ENCODE data around the gene TTC33.
A peak's percentile ranks its signal among the peaks of the same experiment; 100 is the strongest.
"Not testable (repeated sequence)": the region's sequence is repeated elsewhere in the genome, so short reads cannot be mapped to it uniquely, and the experiment has no call there.

TTC33 gene

DNA sequence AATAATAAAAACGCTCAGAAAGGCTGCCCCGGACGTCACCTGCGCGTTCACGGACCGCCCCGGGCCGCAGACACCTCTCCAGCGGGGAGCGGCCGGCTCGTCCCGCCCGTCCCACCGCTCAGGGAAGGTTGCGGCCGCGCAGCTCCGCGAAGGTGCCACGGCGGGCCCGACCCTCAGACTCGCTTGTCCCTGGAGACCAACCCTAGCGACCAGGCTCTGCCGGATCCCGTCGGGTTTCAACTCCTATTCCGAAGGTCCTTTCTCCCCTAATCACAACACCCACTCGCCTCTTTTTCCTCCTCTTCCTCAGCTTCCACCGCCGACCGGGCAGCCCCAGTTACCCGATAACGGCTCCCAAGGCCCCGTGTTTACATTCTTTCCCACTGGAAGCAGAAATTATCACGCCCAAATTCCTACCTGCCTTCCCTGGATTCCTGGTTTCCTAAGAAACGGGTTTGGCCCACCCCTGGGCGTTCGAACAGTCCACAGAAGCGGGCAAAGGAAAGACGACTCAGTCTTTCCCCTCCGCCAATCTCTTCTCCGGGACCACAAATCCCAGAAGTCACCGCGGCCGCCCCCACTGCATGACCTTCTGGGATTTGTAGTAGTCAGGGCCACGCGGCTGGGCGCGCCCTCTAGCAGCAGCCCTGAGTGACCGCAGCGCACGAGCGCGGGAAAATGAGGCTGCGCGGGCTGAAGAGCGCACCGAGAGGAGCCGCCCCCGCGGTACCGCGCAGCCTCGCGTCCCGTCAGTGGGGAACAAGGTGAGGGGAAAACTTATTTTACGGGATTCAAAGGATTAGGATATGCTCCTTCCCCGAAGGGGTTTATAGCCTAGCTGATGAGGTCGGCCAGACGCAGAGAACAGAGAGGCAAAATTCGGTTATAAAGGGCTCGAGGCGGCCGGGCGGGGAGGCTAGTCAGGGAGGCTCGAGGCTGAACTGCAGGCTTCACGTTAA is at the start of gene TTC33:
Gene TTC33, minus strand, starts transcription at position 555 of the 959 bp plus-strand sequence. CDS start 8,943 bp downstream, outside the sequence.
- H3K36me3 ChIP-seq (ENCODE audit: control insufficient read depth, insufficient read depth, low read length), result no peaks in the 10 kb centered on the region
- H3K4me3 ChIP-seq (ENCODE audit: low read depth, low read length), result peak within 1 kb of the TSS; percentile 94
- H3K9ac ChIP-seq (ENCODE audit: low read depth, low read length), result peak within 1 kb of the TSS; percentile 84
- H3K9me3 ChIP-seq (ENCODE audit: control insufficient read depth, insufficient read depth, low read length), result no peaks in the 10 kb centered on the region
- H3K4me1 ChIP-seq (ENCODE audit: control insufficient read depth, insufficient read depth, low read length), result no peaks in the 10 kb centered on the region
- peaks cover 3% of the 10 kb centered on the region for H3K27me3 ChIP-seq (ENCODE audit: control insufficient read depth, insufficient read depth, low read length)

DNA sequence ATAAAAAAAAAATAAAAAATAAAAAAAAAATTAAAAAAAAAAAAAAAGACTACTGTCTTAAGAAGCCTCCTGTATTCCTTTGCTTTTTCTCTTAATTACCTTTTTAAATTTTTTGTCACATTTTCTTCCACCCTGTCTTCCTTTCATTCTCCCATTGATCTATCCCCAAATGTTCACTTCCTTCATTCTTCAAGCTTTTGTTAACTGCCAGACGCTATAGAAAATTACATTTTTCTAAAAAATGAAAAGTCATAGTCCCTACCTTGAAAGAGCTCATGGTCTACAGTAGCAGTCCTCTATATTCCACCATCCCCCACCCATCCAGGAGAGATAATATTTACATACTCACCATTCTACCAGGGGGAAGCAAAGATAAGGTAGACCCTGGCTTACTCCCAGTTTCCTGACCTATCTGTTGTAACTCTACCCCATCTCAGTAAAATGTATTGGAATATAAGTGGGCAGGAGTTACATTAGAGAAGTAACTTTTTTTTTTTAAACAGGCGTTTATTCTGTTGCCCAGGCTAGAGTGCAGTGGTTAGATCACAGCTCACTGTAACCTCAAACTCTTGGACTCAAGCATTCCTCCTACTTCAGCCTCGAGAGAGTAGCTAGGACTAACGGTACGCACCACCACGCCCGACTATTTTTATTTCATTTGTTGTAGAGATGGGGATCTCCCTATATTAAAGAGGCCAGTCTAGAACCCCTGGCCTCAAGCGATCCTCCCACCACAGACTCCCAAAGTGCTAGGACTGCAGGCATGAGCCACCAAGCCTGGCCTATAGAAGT is 46.2 kb upstream of the TTC33 start:
- Histone ChIP-seq H3K27me3 (ENCODE audit: control insufficient read depth, insufficient read depth, low read length) (peaks cover 4% of the 10 kb centered on the region), H3K9me3 (ENCODE audit: control insufficient read depth, insufficient read depth, low read length) (no peaks in the 10 kb centered on the region), H3K4me3 (ENCODE audit: low read depth, low read length) (no peak overlapping the region), H3K4me1 (ENCODE audit: control insufficient read depth, insufficient read depth, low read length) (peaks cover 3% of the 10 kb centered on the region), H3K9ac (ENCODE audit: low read depth, low read length) (no peak overlapping the region), H3K36me3 (ENCODE audit: control insufficient read depth, insufficient read depth, low read length) (no peaks in the 10 kb centered on the region)

GRCh38 chr5:40799258-40799657 is 43.5 kb upstream of the TTC33 start:
- Histone ChIP-seq H3K9ac (ENCODE audit: low read depth, low read length) (no peak overlapping the region), H3K36me3 (ENCODE audit: control insufficient read depth, insufficient read depth, low read length) (no peaks in the 10 kb centered on the region), H3K9me3 (ENCODE audit: control insufficient read depth, insufficient read depth, low read length) (no peaks in the 10 kb centered on the region), H3K4me3 (ENCODE audit: low read depth, low read length) (peak overlapping the region; percentile 86), H3K4me1 (ENCODE audit: control insufficient read depth, insufficient read depth, low read length) (peaks cover 3% of the 10 kb centered on the region), H3K27me3 (ENCODE audit: control insufficient read depth, insufficient read depth, low read length) (peaks cover 4% of the 10 kb centered on the region)

DNA sequence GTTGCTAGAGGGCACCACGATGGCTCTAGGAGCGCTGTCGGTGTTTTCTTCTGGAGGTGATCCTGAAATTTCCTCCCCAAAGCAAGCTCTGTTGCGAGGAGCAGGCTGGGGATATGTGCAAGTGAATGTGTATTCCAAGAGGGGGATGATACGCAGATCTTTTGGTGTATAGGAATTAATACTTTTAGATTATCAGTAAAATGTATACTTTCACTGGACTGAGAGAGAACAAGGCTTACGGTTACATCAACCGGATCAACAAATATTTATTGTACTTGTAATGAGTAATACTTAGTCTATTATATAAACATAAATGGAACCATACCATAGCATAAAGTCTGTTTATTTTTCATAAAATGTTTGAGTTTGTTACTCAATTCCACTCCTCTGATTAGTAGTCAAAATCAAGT is 43.0 kb upstream of the TTC33 start:
- Histone ChIP-seq H3K27me3 (ENCODE audit: control insufficient read depth, insufficient read depth, low read length) (peaks cover 4% of the 10 kb centered on the region), H3K9me3 (ENCODE audit: control insufficient read depth, insufficient read depth, low read length) (no peaks in the 10 kb centered on the region)

DNA sequence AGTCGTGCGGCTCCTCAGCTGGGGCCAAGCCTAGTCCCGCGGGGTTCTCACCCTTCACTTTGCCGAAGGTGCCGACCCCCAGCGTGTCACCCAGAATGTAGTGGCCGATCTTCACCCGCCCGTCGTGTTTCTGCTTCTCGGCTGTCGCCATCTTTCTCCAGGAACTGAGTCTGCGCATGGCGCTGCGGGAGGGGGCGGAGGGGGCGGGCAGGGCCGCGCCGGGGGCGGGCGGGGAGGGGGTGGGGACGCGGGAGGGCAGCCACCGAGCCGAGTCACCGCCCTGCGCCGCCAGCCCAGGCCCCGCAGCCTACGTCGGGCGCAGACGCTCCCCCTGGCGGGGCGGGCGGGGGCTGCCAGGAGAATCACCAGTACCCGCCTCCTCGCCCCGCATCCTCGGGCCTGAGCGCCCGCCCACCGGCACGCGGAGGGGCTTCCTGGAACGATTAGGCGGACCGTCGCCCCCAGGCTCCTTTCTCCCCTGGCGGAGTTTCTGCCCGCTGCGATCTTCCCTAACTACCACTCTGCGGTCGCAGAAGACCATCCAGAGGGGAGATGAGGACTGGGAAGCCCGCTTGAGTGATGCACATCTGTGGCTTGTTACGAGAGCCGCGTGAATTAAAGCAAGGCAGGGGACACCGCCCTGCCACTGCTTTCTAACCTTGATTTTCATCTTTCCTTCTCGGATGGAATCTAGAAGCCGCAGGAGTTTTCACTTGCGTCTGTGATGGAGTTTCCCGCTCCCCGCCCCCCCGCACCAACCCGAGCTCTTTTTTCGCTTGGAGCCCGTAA is 42.4 kb upstream of the TTC33 start, which contains the start of gene PRKAA1:
Gene PRKAA1, minus strand, starts transcription at position 363 of the 789 bp plus-strand sequence. Its CDS starts 185 bp downstream, at position 178.
- no peaks in the 10 kb centered on the region for H3K36me3 ChIP-seq (ENCODE audit: control insufficient read depth, insufficient read depth, low read length)

More for the DNA sequence above, 43.0 kb upstream of the TTC33 start:
- Histone ChIP-seq H3K4me3 (ENCODE audit: low read depth, low read length) (peak overlapping the region; percentile 86), H3K9ac (ENCODE audit: low read depth, low read length) (no peak overlapping the region), H3K36me3 (ENCODE audit: control insufficient read depth, insufficient read depth, low read length) (no peaks in the 10 kb centered on the region), H3K4me1 (ENCODE audit: control insufficient read depth, insufficient read depth, low read length) (peaks cover 3% of the 10 kb centered on the region)

GRCh38 chr5:40797273-40798011 is 41.7 kb upstream of the TTC33 start:
- H3K27me3 ChIP-seq (ENCODE audit: control insufficient read depth, insufficient read depth, low read length), result peaks cover 4% of the 10 kb centered on the region
- peaks cover 3% of the 10 kb centered on the region for H3K4me1 ChIP-seq (ENCODE audit: control insufficient read depth, insufficient read depth, low read length)
- peak overlapping the region; percentile 94 for H3K9ac ChIP-seq (ENCODE audit: low read depth, low read length)
- H3K36me3 ChIP-seq (ENCODE audit: control insufficient read depth, insufficient read depth, low read length), result no peaks in the 10 kb centered on the region
- H3K4me3 ChIP-seq (ENCODE audit: low read depth, low read length), result peak overlapping the region; percentile 94
- no peaks in the 10 kb centered on the region for H3K9me3 ChIP-seq (ENCODE audit: control insufficient read depth, insufficient read depth, low read length)

More for the DNA sequence above, 42.4 kb upstream of the TTC33 start, which contains the start of gene PRKAA1:
- H3K9me3 ChIP-seq (ENCODE audit: control insufficient read depth, insufficient read depth, low read length), result no peaks in the 10 kb centered on the region
- peak within 1 kb of the TSS; percentile 94 for H3K4me3 ChIP-seq (ENCODE audit: low read depth, low read length)
- H3K9ac ChIP-seq (ENCODE audit: low read depth, low read length), result peak within 1 kb of the TSS; percentile 94
- peaks cover 4% of the 10 kb centered on the region for H3K27me3 ChIP-seq (ENCODE audit: control insufficient read depth, insufficient read depth, low read length)
- H3K4me1 ChIP-seq (ENCODE audit: control insufficient read depth, insufficient read depth, low read length), result peaks cover 3% of the 10 kb centered on the region

- Histone ChIP-seq H3K36me3 (ENCODE audit: control insufficient read depth, insufficient read depth, low read length) (no peaks in the 10 kb centered on the region), H3K27me3 (ENCODE audit: control insufficient read depth, insufficient read depth, low read length) (peaks cover 4% of the 10 kb centered on the region), H3K9ac (ENCODE audit: low read depth, low read length) (no peak overlapping the region), H3K4me1 (ENCODE audit: control insufficient read depth, insufficient read depth, low read length) (no peaks in the 10 kb centered on the region), H3K9me3 (ENCODE audit: control insufficient read depth, insufficient read depth, low read length) (no peaks in the 10 kb centered on the region), H3K4me3 (ENCODE audit: low read depth, low read length) (peak overlapping the region; percentile 94)
These were observed 40.7 kb upstream of the TTC33 start for GRCh38 chr5:40796487-40796889.

- H3K36me3 ChIP-seq (ENCODE audit: control insufficient read depth, insufficient read depth, low read length); H3K4me3 ChIP-seq (ENCODE audit: low read depth, low read length); H3K4me1 ChIP-seq (ENCODE audit: control insufficient read depth, insufficient read depth, low read length); H3K27me3 ChIP-seq (ENCODE audit: control insufficient read depth, insufficient read depth, low read length); H3K9me3 ChIP-seq (ENCODE audit: control insufficient read depth, insufficient read depth, low read length); H3K9ac ChIP-seq (ENCODE audit: low read depth, low read length): not testable (repeated sequence)
These were observed 39.1 kb upstream of the TTC33 start for GRCh38 chr5:40794877-40795276.

DNA sequence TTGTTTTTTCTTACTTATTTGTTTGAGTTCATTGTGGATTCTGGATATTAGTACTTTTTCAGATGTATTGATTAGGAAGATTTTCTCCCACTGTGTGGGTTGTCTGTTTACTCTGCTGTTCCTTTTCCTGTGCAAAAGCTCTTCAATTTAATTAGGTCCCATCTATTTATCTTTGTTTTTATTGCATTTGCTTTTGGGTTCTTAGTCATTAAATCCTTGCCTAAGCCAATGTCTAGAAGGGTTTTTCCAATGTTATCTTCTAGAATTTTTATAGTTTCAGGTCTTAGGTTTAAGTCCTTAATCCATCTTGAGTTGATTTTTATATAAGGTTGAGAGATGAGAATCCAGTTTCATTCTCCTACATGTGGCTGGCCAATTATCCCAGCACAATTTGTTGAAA is 38.6 kb upstream of the TTC33 start:
- not testable (repeated sequence) for H3K9me3 ChIP-seq (ENCODE audit: control insufficient read depth, insufficient read depth, low read length); H3K4me1 ChIP-seq (ENCODE audit: control insufficient read depth, insufficient read depth, low read length); H3K36me3 ChIP-seq (ENCODE audit: control insufficient read depth, insufficient read depth, low read length); H3K4me3 ChIP-seq (ENCODE audit: low read depth, low read length); H3K9ac ChIP-seq (ENCODE audit: low read depth, low read length); H3K27me3 ChIP-seq (ENCODE audit: control insufficient read depth, insufficient read depth, low read length)

GRCh38 chr5:40792691-40793090 is 36.9 kb upstream of the TTC33 start:
- not testable (repeated sequence) for H3K4me3 ChIP-seq (ENCODE audit: low read depth, low read length); H3K36me3 ChIP-seq (ENCODE audit: control insufficient read depth, insufficient read depth, low read length); H3K9ac ChIP-seq (ENCODE audit: low read depth, low read length); H3K9me3 ChIP-seq (ENCODE audit: control insufficient read depth, insufficient read depth, low read length); H3K27me3 ChIP-seq (ENCODE audit: control insufficient read depth, insufficient read depth, low read length); H3K4me1 ChIP-seq (ENCODE audit: control insufficient read depth, insufficient read depth, low read length)
